Activated CD4-positive, alpha-beta memory T cell treated with anti-CD3 and anti-CD28 coated beads, Interleukin-2, amount 10 ng/mL, durations not matched to agents 7 days and 5 days (primary cell): ENCODE results near the gene BLVRA. TPM values are rescaled to one million over a fixed set of nuclear protein-coding genes. Genes with fewer than 3 reads are reported as not detected.

ENCODE experiments used
- CTCF ChIA-PET: fragments of 350-600 bp; sonication (Branson Sonifier 250); formaldehyde crosslinking; loops from one replicate; lab custom pipeline; 2021; ENCODE audit warnings: antibody characterized with exemption, inconsistent platforms; lab: Charles Lee
- POLR2A ChIA-PET: fragments of 350-600 bp; sonication (Branson Sonifier 250); formaldehyde crosslinking; loops from one replicate; lab custom pipeline; 2021; ENCODE audit warnings: antibody characterized with exemption; lab: Charles Lee
- DNase-seq: peaks from one replicate; pipeline ENCODE4 v3.0.0-alpha.2; 2020
- H3K27ac Mint-ChIP-seq: one replicate; pipeline ENCODE4 v1.8.0; 2021; ENCODE audit warnings: mild to moderate bottlenecking, mixed read lengths
- H3K27me3 Mint-ChIP-seq: one replicate; pipeline ENCODE4 v1.8.0; 2021; ENCODE audit warnings: mixed read lengths
- H3K36me3 Mint-ChIP-seq: one replicate; pipeline ENCODE4 v1.8.0; 2021; ENCODE audit warnings: low read depth, mixed read lengths
- H3K4me1 Mint-ChIP-seq: one replicate; pipeline ENCODE4 v1.8.0; 2021; ENCODE audit warnings: mixed read lengths
- H3K4me3 Mint-ChIP-seq: one replicate; pipeline ENCODE4 v1.8.0; 2021; ENCODE audit warnings: mild to moderate bottlenecking, mixed read lengths
- H3K9me3 Mint-ChIP-seq: one replicate; pipeline ENCODE4 v1.8.0; 2021; ENCODE audit warnings: mixed read lengths
- total RNA-seq, 2 experiments: library from RNA; stranded (reverse); gene quantifications; one replicate each; pipeline ENCODE4 v1.2.3, GENCODE V29; 2021

BLVRA gene
- total RNA-seq, 2 experiments from 2014 or later = 38.1 to 42.4 TPM

DNA sequence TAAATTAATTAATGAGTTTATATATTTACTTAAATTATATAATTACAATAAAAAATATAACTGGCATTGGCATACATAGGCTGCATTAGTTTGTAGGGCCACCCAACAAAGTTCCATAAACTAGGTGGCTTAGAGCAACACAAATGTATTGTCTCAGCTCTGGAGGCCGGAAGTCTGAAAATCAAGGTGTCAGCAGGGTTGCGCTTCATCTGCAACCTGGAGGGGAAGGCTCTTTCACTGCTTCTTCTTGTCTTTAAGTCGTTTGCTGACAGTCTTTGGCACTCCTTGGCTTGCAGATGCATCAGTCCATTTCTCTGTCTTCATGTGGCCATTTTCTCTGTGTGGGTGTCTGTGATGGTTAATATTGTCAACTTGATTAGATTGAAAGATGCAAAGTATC lies 6.1 kb upstream of the BLVRA start:
- Mint-ChIP-seq H3K4me3 (no peak overlapping the region), H3K4me1 (peaks cover 35% of the 10 kb centered on the region), H3K27ac (no peak overlapping the region), H3K9me3 (peaks cover 3% of the 10 kb centered on the region), H3K36me3 (peaks cover 3% of the 10 kb centered on the region), H3K27me3 (peaks cover 12% of the 10 kb centered on the region)
- ChIA-PET CTCF (no interaction called here), POLR2A (no interaction called here)
- DNase-seq = no peak

DNA sequence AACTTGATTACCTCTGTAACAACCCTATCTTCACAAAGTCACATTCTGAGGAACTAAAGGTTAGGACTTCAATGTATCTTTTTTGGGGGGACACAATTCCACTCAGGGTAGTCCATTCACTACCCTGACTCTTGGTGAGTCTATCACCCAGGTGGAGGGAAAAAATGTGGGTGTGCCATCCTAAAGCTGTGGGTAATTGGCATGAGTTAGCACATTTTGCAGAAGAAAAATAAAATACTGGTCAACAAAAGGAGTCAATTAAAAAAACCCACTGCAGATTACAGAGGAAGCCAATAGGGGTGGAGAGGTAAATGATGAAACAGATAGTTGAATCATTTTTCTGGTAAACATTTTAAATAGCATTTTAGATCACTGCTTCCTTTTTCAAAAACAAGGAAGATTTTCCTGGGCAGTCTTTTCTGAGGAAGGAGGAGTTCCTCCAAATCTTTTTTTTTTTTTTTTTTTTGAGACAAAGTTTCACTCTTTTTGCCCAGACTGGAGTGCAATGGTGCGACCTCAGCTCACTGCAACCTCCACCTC lies 5.1 kb upstream of the BLVRA start:
- ChIA-PET CTCF (no interaction called here), POLR2A (interaction anchor here (0.7 kb wide), 1 partner anchor 329 kb away, joined by 3 read pairs; no protein-coding TSS in a partner anchor)
- Mint-ChIP-seq H3K4me3 (no peak overlapping the region), H3K27ac (no peak overlapping the region), H3K9me3 (peaks cover 3% of the 10 kb centered on the region), H3K36me3 (peaks cover 3% of the 10 kb centered on the region), H3K27me3 (peaks cover 16% of the 10 kb centered on the region), H3K4me1 (peaks cover 42% of the 10 kb centered on the region)
- DNase-seq = no peak

DNA sequence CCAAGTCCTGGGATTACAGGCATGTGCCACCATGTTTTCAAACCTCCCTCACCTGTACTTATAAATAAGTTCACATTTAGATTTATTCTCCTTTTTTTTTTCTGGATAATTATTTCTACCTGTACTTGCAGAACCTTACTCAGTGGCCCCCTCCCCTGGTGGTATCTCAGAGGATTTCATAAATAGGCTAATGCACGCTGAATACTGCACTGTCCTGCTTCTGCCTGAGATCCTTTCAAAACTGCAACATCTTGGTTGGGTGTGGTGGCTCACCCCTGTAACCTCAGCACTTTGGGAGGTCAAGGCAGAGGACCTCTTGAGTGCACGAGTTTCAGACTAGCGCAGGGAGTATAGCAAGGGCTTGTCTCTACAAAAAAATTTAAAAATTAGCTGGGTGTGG lies 4.6 kb upstream of the BLVRA start:
- no peak for DNase-seq
- POLR2A ChIA-PET = interaction anchor here (0.7 kb wide), 1 partner anchor 330 kb away, joined by 3 read pairs; no protein-coding TSS in a partner anchor
- peaks cover 3% of the 10 kb centered on the region for H3K9me3 Mint-ChIP-seq
- no peak overlapping the region for H3K4me3 Mint-ChIP-seq
- peaks cover 16% of the 10 kb centered on the region for H3K27me3 Mint-ChIP-seq
- H3K27ac Mint-ChIP-seq = no peak overlapping the region
- CTCF ChIA-PET = no interaction called here
- H3K36me3 Mint-ChIP-seq = peaks cover 3% of the 10 kb centered on the region
- peaks cover 42% of the 10 kb centered on the region for H3K4me1 Mint-ChIP-seq

DNA sequence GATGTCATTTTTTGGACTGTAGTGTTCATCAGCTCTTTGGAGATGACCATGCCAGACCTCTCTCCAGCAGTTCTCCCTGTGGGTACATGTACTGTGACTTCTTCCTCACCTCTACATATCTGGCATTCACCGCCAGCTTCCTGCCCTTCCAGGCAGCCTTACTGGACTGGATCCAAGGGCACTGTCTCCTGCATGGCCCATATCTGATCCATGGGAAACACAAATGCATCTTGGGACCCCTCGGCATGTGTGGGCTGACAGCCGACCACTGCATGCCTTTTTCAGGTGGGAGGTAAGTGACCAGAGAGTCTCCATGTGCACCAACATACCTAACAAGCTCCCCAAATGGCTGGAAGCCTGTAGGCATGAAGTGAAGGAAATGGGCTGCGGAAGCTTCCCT lies 3.9 kb upstream of the BLVRA start:
- Mint-ChIP-seq H3K27ac (no peak overlapping the region), H3K4me3 (no peak overlapping the region), H3K27me3 (peaks cover 16% of the 10 kb centered on the region), H3K36me3 (peaks cover 3% of the 10 kb centered on the region), H3K9me3 (peaks cover 3% of the 10 kb centered on the region), H3K4me1 (peaks cover 46% of the 10 kb centered on the region)
- DNase-seq = no peak
- ChIA-PET POLR2A (no interaction called here), CTCF (no interaction called here)

DNA sequence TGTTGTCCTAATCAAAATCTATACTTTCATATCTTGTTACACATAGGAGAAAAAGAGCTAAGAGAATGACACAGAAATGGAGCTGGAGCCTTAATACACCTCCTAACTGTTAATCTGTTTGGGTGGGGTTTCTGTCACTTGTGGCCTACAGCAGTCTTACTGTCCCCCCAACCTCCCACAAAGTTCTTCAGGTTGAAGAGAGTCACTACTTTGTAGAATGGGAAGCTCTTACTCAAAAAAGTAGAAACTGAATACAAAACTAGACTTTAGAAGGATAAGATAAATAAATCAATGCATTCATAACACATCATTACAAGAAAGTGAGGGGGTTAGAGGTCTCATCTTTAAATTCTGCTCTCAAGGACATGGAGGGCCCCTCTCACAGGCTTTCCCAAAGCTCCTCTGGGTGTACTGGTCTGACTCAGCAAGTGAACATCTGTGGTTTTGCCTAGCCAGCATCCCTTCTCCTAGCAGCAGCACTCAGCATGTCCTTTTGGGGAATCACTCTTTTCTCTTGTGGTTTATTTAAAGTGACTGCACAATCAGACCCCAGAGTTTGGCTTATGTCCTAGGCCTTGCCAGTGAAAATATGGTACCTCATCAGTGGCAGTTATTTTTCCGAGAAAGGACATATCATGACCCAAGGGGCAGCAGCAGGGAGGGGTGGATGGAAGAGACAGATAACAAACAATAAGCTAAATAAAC lies 2.0 kb upstream of the BLVRA start:
- no peak overlapping the region for H3K27ac Mint-ChIP-seq
- peak overlapping the region; percentile 45 for H3K4me3 Mint-ChIP-seq
- peaks cover 3% of the 10 kb centered on the region for H3K9me3 Mint-ChIP-seq
- peaks cover 44% of the 10 kb centered on the region for H3K4me1 Mint-ChIP-seq
- ChIA-PET CTCF (interaction anchor here (0.7 to 4.0 kb wide), 4 partner anchors 10 to 174 kb away, joined by 3 to 17 read pairs (median 8); partner anchors contain the start of genes COA1 and STK17A), POLR2A (interaction anchor here (0.7 kb wide), 2 partner anchors 20 to 824 kb away, joined by 3 read pairs; partner anchors contain the start of genes MRPL32 and PSMA2)
- H3K27me3 Mint-ChIP-seq = peaks cover 16% of the 10 kb centered on the region
- peaks cover 3% of the 10 kb centered on the region for H3K36me3 Mint-ChIP-seq
- no peak for DNase-seq

DNA sequence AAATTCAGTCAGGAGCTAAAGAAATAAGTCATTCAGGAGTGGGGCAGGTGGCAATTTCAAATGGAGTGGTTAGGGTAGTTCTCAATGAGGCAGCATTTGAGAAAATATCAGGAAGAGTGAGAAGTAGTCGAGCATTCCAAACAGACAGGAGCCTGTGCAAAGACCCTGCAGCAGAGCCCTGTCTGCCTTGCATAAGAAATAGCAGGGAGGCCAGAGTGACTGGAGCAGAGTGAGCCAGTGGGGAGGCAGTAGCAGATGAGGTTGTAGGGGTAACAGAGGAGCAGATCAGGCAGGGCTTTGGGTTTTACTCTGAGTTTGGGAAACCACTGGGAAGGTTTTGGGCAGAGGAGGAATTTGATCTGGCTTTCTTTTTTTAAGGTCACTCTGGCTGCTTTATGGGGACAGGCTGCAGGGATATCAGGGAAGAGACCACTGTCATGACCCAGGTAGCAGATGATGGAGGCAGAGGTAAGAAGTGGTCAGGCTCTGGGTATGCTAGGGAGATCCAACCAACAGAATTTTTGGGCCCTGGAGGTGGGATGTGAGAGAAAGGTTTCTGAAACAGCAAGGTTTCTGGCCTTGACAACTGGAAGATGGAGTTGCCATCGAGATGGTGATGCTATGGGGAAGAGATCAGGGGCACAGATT lies 1.3 kb upstream of the BLVRA start:
- ChIA-PET CTCF (interaction anchor here (3.4 to 4.0 kb wide), 2 partner anchors 82 to 174 kb away, joined by 13 to 17 read pairs; partner anchors contain the start of gene STK17A), POLR2A (interaction anchor here (1.3 to 4.2 kb wide), 3 partner anchors 23 to 81 kb away, joined by 3 to 32 read pairs (median 3); partner anchors contain the start of gene COA1)
- Mint-ChIP-seq H3K9me3 (peaks cover 3% of the 10 kb centered on the region), H3K27ac (no peak overlapping the region), H3K4me3 (peak overlapping the region; percentile 45), H3K36me3 (peaks cover 7% of the 10 kb centered on the region), H3K4me1 (peaks cover 48% of the 10 kb centered on the region), H3K27me3 (peaks cover 16% of the 10 kb centered on the region)
- DNase-seq = no peak

DNA sequence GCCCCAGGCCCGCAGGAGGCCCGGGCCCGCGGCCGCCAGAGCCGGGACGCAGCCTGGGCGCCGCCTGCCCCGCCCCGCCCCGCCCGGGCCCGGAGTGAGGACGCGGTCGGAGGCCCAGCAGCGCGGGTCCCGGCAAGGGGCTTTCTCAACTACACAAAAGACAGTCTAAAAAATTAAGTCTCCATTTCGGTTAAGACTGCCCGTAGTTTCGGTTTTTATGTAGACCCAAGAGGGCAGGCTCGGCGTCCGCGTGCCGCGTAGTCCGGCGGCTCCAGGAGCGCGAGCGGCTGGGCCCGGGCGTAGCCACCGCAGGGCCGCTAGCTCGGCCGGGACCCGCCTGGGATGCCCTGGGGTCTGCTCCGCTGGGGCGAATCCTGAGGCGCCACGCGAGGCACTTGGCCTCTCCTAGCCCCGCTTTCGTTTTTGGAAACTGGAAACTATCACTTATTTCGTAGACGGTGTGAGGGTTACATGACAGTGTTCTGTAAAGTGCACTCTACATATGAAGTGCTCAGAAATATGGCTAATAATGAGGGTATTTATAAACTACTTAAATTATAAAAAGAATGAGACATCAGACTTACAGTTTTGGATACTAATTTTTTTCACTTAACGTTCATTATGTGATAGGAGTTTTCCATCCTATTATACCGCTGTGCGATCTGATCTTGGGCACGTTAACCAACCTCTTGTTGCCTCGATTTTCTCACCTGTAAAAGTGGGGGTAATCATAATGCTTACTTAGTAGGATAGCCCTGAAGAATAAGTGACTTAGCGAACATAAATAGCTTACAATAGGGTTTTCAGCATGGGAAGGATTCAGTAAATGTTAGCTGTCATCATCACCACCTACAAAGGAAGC lies 573 bp downstream of the BLVRA start:
- H3K27me3 Mint-ChIP-seq = peaks cover 9% of the 10 kb centered on the region
- H3K9me3 Mint-ChIP-seq = no peaks in the 10 kb centered on the region
- ChIA-PET CTCF (interaction anchor here (0.6 to 4.0 kb wide), 7 partner anchors 30 to 176 kb away, joined by 3 to 17 read pairs (median 4); partner anchors contain the start of genes COA1 and STK17A), POLR2A (interaction anchor here (0.7 to 4.2 kb wide), 15 partner anchors 9 to 827 kb away, joined by 3 to 32 read pairs (median 3); partner anchors contain the start of genes COA1, MRPL32, PSMA2 and STK17A)
- H3K4me3 Mint-ChIP-seq = peak overlapping the region; percentile 80
- peaks cover 47% of the 10 kb centered on the region for H3K4me1 Mint-ChIP-seq
- DNase-seq = peak; percentile 56
- H3K36me3 Mint-ChIP-seq = peaks cover 7% of the 10 kb centered on the region
- H3K27ac Mint-ChIP-seq = peak overlapping the region; percentile 61

DNA sequence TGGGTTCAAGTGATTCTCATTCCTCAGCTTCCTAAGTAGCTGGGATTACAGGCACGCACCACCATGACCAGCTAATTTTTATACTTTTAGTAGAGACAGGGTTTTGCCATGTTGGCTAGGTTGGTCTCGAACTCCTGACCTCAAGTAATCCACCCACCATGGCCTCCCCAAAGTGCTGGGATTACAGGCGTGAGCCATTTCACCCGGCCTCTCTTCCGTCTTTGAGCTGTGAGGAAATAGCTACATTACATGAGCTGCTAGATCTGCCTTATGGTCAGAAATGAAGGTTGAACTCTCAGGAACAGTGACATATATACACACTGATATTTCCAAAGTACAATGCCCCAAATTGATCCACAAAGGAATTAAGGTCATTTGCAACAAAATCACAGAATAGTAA lies 2.4 kb downstream of the BLVRA start:
- ChIA-PET CTCF (interaction anchor here (0.7 to 1.9 kb wide), 4 partner anchors 10 to 178 kb away, joined by 3 to 7 read pairs (median 3); partner anchors contain the start of gene STK17A), POLR2A (interaction anchor here (0.9 to 4.2 kb wide), 2 partner anchors 31 to 111 kb away, joined by 3 to 32 read pairs; partner anchors contain the start of gene COA1)
- Mint-ChIP-seq H3K4me1 (peaks cover 54% of the 10 kb centered on the region), H3K27ac (no peak overlapping the region), H3K27me3 (peaks cover 9% of the 10 kb centered on the region), H3K4me3 (no peak overlapping the region), H3K9me3 (no peaks in the 10 kb centered on the region), H3K36me3 (peaks cover 7% of the 10 kb centered on the region)
- no peak for DNase-seq

DNA sequence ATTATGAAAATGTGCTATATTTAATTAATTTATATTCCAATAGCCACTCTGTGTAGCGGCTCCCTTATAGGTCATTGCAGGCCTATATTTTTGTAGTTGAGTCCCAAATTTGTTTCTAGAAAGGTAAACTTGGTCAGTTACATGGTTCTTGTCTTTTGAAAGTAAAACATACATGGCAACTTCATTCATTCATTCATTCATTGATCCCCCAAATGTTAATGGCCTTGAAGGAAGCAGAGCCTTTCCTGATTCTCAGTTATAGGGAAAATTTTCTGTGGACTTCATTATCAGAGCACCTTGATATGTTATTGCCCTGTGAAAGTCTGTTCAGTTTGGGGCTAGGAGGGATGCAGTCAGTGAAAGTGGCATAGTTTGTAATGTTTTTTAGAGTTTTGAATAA lies 2.9 kb downstream of the BLVRA start:
- no peak overlapping the region for H3K27ac Mint-ChIP-seq
- no peaks in the 10 kb centered on the region for H3K9me3 Mint-ChIP-seq
- no peak for DNase-seq
- H3K4me3 Mint-ChIP-seq = no peak overlapping the region
- ChIA-PET POLR2A (interaction anchor here (4.2 kb wide), 1 partner anchor 32 kb away, joined by 32 read pairs; the partner anchor contains the start of gene COA1), CTCF (interaction anchor here (0.9 to 1.9 kb wide), 2 partner anchors 78 to 178 kb away, joined by 3 to 7 read pairs; partner anchors contain the start of gene STK17A)
- peaks cover 7% of the 10 kb centered on the region for H3K36me3 Mint-ChIP-seq
- H3K27me3 Mint-ChIP-seq = peaks cover 9% of the 10 kb centered on the region
- peaks cover 49% of the 10 kb centered on the region for H3K4me1 Mint-ChIP-seq

DNA sequence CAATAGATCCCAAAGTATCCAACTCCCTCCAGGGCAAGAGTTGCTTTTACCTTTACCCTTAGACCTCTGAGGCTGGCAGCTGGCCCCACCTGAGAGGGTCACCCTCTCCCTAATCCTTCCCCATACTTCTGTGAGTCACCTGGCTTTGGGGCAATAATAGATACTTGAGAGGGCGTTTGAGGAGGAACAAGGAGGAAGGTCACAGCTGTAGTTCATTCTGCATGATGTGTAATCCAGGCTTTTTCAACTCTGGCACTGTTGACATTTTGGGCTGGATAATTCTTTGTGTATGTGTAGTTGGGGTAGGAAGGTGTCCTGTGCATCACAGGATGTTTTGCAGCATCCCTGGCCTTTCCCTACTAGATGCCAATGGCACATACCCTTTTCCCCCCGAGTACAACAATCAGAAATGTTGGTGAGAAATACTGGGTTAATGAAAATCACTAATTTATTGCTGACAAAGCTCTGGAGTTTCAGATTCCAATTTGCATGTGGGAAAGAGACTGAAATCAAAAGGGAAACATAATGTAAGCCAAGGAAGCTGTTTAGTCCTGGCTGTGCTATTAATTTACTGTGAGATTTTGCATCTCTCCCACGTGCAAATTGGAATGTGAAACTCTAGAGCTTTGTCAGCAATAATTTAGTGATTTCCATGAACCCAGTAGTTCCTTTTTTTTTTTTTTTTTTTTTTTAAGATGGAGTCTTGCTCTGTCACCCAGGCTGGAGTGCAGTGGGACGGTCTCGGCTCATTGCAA lies 3.6 kb downstream of the BLVRA start:
- H3K4me1 Mint-ChIP-seq = peaks cover 42% of the 10 kb centered on the region
- DNase-seq = no peak
- POLR2A ChIA-PET = no interaction called here

DNA sequence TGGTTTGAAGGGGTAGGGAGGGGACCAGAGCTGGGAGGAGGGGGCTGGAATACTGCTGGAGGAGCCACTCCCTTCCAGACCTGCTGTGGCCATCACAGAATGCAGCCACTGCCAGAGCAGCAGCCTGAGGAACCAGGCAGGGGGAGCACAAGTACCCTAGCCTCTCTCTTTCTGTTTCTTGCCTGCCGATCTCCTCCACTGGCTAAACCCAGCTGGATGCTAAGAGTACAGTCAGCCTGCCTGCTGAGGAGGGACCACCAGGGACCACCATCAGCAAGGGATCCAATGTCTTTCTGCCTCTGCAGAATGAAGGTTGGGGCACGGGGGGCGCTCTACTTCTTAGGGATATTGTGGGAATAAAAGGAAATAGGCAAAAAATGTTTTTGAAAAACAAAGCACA lies 4.7 kb downstream of the BLVRA start:
- Mint-ChIP-seq H3K9me3 (no peaks in the 10 kb centered on the region), H3K4me1 (peaks cover 32% of the 10 kb centered on the region), H3K27me3 (no peaks in the 10 kb centered on the region), H3K36me3 (peaks cover 7% of the 10 kb centered on the region), H3K27ac (no peak overlapping the region), H3K4me3 (no peak overlapping the region)
- CTCF ChIA-PET = no interaction called here
- DNase-seq = no peak
- POLR2A ChIA-PET = no interaction called here

More for the DNA sequence above, 3.6 kb downstream of the BLVRA start:
- no peak overlapping the region for H3K27ac Mint-ChIP-seq
- H3K27me3 Mint-ChIP-seq = peaks cover 6% of the 10 kb centered on the region
- CTCF ChIA-PET = interaction anchor here (0.6 to 0.9 kb wide), 3 partner anchors 55 to 79 kb away, joined by 3 read pairs; no protein-coding TSS in a partner anchor
- H3K4me3 Mint-ChIP-seq = no peak overlapping the region
- H3K9me3 Mint-ChIP-seq = no peaks in the 10 kb centered on the region
- peaks cover 7% of the 10 kb centered on the region for H3K36me3 Mint-ChIP-seq
